ENCODE results near the gene MREG. TPM values are rescaled to one million over a fixed set of nuclear protein-coding genes. Genes with fewer than 3 reads are reported as not detected.
"Not testable (repeated sequence)": the region's sequence is repeated elsewhere in the genome, so short reads cannot be mapped to it uniquely, and the experiment has no call there.

The MREG gene
- polyA plus RNA-seq, 3 donors: 0.85 to 3.5 (median 2.3) TPM

DNA sequence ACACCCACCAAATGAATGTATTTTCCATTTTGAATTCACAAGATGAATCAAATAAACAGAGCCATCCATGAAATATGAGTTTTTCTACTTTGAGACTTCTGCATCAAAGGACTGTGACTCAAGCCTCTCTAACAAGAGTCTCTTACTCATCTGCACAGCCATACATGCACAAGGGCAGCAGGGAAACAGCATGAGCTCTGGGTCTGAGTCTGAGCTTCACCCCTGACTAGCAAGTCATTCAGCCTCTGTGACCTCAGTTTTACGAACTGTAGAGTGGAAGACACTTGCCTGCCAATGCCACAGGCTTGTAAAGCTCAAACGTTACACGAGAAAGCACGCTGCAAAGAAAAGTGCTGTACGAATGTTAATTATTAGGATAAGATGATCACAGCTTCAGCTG is 42.9 kb downstream of the MREG start:
- H3K27ac ChIP-seq (ENCODE audit: low read depth, low read length): no peak overlapping the region
- 84 to 97% (median 95%) methylated on average over 5 of the region's 5 CpGs for WGBS, 3 donors

DNA sequence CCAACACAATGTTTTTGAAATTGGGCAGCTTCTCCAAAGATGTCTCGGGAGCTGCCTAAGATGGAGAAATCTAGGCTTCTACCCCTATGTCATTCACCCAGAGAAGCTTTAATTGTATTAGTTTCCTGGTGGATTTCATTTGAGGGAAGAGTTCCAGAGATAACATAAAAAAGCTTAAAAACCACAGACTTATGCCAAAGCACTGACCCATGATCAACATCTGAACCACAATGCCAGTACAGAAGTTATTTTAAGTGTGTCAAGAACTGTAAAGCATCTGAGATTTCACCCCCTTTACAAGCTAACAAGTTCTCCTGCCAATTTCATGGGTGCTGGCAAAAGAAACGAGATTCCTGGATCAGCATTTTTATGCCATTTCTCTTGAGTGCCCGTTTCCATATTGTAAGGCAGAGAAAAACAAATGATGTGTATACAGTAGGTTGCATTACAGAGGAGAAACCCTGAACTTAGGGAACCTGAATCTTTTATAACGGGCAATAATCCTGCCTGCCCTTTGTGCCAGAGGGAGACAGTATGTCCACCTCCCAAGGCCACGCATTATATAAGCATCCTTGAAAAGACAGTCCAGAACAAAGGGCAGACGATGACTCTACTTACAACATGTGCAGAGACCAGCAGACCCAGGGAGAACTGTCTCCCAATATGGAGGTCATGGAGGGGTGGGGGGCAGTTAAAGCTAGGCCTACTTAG is 44.1 kb downstream of the MREG start:
- 92 to 98% (median 95%) methylated on average over 6 of the region's 6 CpGs for WGBS, 3 donors
- H3K27ac ChIP-seq (ENCODE audit: low read depth, low read length): no peak overlapping the region

DNA sequence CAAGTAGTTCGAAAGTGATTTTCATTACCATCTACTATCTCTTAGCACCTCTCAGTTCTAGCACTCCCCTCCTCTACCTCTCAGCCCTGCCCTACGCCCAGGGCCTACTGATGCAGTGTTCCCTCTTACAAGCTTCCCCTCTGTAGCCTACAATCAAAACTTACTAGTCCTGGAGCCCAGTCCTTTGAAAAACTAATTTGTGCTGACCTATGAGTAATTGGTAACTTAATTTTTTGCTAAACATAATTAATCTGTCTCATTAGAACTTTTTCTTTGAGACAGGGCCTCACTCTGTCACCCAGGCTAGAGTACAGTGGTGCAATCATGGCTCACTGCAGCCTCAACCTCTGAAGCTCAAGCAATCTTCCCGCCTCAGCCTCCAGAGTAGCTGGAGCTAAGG is 44.9 kb downstream of the MREG start:
- WGBS, 3 donors: 95 to 99% (median 97%) methylated on average over 3 of the region's 3 CpGs
- no peak overlapping the region for H3K27ac ChIP-seq (ENCODE audit: low read depth, low read length)

DNA sequence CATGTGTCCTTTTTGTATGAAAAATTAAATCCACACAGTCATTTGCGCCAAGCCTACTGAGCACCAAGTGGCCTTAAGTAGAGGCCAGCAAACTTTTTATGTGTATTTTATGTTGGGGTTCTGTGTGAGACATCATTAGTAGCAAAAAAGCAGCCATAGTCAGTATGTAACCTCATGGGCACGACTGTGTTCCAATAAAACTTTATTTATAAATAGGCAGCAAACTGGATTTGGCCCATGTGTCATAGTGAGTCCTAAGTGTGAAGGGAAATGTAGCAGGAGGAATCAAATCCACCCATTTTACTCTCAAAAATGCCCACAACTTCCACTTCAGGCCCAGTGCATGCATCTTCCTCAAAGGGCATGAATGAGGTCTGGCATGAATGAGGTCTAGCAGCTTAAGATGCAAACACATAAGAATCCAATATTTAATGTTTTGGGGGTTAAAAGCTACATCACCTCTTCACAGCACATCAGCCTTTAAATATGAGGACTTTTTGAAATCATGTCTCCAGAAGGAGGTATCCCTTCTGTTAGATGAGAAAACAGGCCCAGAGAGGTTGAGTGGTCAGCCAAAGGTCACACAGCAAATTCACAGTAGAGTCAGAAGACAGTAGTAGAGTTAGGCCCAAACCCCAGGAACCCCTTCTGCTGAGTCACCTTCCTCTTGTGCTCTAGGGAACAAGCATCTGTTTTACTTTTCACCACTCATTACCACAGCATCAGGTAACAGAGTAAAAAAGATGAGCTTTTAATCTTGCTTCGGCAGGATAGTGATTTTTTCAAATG is 45.6 kb downstream of the MREG start:
- WGBS, 3 donors: 73 to 92% (median 79%) methylated on average over 3 of the region's 3 CpGs
- H3K27ac ChIP-seq (ENCODE audit: low read depth, low read length): no peak overlapping the region

DNA sequence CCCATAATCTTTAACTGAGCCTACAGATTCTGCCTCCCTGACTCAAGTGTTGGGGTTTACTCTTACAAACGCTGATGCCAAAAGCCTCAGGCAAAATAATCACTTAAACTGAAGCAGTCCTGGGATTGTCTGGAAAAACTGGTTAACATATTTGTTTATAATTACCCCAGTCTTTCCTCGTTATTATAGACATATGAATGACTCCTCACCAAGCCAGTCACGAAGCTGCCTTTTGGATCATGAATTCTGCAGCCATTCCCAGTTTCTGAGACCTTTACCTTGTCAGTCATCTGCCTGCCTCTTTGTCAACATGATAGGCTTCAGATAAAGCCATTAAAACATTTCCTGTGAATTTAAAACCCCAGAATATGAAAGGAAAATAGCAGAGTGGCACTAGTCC is 46.4 kb downstream of the MREG start:
- 72 to 87% (median 84%) methylated on average over 3 of the region's 3 CpGs for WGBS, 3 donors
- no peak overlapping the region for H3K27ac ChIP-seq (ENCODE audit: low read depth, low read length)

DNA sequence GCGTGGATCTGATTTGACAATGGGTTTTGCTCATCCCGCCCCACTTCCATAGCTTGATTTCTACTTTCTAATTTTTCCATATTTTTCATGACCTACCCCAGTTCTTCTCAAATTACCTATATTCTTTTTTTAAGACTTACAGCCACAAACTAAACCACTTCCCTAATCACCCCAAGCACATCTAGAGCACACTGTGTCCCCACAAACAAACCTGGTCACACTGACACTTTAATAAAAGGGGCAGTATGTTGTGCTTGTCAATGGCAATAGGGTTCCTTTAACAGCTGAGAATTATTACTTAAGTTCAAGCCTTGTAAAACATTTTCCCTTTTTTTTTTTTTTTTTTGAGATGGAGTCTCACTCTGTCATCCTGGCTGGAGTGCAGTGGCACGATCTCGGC is 47.1 kb downstream of the MREG start:
- 72 to 82% (median 74%) methylated on average over 4 of the region's 4 CpGs for WGBS, 3 donors
- no peak overlapping the region for H3K27ac ChIP-seq (ENCODE audit: low read depth, low read length)

DNA sequence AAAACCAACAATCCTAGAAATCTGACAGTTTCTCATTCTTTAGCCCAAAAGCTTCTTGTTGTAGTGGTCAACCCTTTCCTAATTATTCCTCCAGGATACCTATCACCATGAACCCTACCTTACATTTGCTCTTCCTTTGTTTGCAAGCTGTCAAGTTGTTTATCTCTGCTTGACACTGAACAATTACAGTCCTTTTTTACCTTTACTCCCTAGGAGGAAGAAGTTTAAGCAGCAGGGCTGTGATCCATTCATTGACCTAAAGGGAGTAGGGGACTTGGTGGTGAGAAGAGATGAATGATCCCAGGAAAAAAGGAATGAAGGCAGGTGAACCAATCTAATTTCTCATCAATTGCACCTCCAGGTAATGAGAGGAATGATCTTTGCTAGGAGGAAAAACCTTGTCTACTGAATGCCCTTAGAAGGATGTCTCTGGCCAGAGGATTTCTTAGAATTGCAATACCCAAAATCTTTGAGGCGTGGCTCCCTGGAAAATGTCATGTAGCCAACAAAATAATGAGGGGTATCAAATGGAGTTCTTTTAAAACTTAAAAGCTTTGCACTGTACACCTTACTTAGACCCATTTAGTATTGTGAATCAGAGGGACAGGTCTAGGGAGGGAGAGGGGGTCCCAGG is 47.7 kb downstream of the MREG start:
- H3K27ac ChIP-seq (ENCODE audit: low read depth, low read length): no peak overlapping the region
- WGBS, 3 donors: 93 to 100% (median 97%) methylated on average over 1 of the region's 1 CpG

DNA sequence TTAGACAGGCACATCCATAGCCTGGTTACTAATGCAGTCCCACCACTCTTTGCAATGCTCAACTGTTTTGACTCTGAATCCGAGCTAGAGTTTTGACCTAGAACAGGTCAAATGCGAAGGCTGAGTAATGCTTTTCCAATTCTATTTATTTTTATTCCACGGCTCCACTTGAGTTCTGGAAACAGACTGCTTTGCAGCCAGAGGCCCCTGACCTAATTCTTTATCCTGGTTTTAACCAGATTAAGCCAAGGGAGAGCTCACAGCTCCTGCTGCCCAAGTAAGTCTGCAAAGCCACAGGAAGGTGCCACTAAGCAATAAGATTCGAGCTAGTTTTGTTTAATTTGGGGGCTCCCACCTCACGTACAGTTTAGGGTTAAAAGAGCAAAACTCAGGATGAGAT is 51.4 kb downstream of the MREG start:
- WGBS, 3 donors: 67 to 87% (median 82%) methylated on average over 5 of the region's 5 CpGs
- no peak overlapping the region for H3K27ac ChIP-seq (ENCODE audit: low read depth, low read length)

DNA sequence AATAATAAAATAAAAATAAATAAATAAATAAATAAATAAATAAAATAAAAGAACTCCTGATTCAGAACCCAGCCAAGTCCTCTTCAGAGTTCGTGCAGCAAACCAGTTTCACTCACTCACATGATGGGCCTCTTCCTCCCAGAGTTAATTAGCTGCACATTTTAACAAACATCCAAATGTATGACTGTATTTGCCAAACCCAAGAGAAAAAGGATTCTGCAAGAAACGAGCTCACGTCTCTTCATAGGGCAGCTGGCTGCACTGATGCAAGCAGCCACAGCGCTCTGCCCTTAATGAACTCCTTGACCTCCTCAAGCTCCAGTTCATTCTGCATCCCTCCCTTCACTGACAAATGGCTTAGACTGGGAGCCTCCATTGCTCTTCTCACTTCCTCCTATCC is 55.1 kb downstream of the MREG start:
- H3K27ac ChIP-seq (ENCODE audit: low read depth, low read length): no peak overlapping the region
- WGBS, 3 donors: 85 to 87% (median 86%) methylated on average over 4 of the region's 4 CpGs

DNA sequence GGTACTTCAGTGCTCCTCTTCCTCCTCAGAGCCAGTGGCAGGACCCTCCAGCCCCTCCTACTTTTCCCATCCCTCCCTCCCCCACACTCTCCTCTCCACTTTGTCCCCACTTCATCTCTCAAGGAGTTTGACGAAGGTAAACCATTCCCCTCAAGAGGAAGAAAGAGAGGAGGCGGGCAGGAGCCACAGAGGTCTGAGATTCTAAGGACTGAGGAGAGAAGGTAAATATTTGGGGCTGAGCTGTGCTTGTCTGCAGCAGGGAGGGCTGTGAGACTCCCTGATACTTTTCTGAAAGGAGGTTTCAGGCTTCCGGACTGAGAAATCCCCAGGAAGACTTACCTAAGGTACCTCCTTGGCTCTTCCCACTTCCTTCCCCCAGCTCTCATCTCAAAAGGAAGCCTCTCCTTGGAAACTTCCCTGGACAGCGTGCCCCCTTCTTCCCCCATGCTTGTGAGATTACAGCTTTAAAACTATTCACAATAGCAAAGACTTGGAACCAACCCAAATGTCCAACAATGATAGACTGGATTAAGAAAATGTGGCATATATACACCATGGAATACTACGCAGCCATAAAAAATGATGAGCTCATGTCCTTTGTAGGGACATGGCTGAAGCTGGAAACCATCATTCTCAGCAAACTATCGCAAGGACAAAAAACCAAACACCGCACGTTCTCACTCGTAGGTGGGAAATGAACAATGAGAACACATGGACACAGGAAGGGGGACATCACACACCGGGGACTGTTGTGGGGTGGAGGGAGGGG is 55.8 kb downstream of the MREG start:
- not testable (repeated sequence) for H3K27ac ChIP-seq (ENCODE audit: low read depth, low read length)
- WGBS, 3 donors: 89 to 92% (median 92%) methylated on average over 10 of the region's 10 CpGs

DNA sequence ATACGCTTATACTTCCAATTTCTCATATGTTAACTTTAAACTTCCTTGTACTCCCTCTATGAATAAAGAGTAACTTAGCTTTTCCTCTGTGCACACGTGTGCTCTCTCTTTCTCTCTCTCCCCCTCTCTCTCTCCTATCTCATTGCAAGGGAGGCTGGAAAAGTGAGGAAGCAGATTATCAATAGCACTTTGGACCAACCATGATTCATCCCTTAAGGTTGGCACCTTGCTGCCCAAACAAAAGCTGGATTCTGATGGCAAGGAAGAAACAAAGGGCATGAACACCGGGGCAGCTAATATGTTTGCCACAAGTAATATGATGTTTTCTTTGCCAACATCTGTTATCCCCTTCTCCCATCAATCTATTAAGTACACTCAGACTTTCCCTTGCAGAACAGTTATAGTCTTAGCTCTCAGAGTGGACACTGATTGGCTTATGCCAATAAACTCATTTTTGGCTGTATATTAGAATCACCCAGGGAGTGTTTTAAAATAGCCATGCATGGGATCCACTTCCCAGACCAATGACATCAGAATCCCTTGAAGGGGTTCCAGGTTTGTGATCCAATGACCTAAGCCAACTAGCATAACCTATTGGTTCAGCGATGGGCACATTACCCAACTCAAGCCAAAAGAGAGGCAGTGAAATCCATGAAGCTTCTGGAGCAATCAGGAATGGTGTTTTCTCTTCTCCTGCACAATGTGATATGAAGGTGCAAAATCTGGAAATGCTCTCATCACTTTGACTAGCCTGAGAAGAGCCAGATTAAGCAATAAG is 60.3 kb downstream of the MREG start:
- 79 to 87% (median 82%) methylated on average over 4 of the region's 4 CpGs for WGBS, 3 donors

DNA sequence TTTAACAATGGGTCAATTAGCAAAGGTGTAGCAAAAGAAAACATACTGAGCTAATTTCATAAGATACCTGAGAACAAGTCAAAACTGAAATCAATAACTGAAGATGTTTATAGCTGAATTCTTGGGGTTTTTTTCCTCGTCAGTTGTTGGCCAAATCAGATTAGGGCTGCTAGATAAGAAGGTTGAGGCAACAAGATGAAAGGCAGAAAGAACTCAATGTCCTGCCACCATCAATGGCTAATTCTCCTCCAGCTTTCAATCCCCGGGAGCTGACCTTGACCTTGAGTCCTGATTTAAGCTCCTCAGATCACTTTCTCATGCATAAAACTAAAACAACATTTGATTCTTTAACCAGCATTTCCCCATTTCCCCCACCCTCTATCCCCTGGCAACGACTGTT is 61.8 kb downstream of the MREG start:
- WGBS, 3 donors: 54 to 84% (median 72%) methylated on average over 3 of the region's 3 CpGs
- H3K27ac ChIP-seq (ENCODE audit: low read depth, low read length): no peak overlapping the region

More for the DNA sequence above, 60.3 kb downstream of the MREG start:
- H3K27ac ChIP-seq (ENCODE audit: low read depth, low read length): no peak overlapping the region

DNA sequence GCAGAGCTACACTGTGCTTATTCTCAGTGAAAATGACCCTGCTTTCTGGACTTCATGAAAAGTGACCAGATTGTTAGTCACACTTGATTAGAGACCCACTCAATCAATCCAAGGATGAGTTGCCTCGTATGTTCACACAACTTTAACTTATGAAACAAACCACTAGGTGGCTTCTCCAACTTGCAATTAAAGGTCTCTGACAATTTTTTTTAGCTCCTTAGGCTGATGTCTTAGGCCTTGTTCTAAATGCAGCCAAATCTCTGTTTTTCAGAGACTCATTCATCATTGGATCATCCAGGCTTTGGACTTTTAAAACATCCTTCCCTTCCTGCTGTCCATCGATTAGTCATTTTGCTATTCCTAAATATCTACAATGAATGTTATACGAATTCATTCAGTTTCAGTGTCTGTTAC is 63.4 kb downstream of the MREG start:
- WGBS, 3 donors: 63 to 65% (median 64%) methylated on average over 3 of the region's 3 CpGs
- no peak overlapping the region for H3K27ac ChIP-seq (ENCODE audit: low read depth, low read length)

DNA sequence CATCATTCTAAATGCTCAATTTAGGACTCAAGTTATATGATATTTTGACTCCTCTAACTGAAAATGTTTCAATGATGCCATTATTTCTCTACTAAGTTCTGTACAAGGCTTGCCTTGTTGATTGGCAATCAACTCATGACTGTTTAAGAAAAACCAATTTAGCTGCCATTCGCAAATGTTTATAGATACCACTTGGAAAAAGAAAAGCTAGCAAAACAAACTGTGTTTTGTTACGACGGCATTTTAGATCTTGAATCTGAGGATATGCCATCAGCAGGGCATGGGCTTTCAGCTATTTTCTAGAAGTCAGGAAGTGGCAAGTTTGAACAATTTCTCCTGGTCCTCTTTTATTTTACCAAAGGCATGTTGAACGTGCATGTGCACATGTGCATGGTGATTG is 65.3 kb downstream of the MREG start:
- WGBS, 3 donors: 83 to 89% (median 84%) methylated on average over 4 of the region's 4 CpGs
- H3K27ac ChIP-seq (ENCODE audit: low read depth, low read length): no peak overlapping the region

DNA sequence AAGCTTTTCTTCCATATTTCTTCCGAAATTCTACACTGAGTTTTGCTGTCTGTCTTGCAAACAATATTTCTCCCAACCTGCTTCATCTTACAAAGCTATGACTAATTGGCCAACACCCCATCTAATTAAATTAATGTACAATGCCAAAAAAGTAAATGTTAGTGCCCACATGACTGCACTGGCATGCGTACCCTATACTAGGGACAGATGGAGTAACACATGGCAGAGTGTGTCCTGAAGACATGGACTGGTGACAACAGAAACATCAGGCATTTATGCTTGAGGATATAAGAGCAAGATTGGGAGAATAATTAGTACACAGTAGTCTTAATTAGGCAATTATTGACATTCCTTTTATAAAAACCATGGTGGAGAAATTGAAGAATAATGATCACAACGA is 66.8 kb downstream of the MREG start:
- 33 to 84% (median 33%) methylated on average over 3 of the region's 3 CpGs for WGBS, 3 donors
- H3K27ac ChIP-seq (ENCODE audit: low read depth, low read length): no peak overlapping the region

DNA sequence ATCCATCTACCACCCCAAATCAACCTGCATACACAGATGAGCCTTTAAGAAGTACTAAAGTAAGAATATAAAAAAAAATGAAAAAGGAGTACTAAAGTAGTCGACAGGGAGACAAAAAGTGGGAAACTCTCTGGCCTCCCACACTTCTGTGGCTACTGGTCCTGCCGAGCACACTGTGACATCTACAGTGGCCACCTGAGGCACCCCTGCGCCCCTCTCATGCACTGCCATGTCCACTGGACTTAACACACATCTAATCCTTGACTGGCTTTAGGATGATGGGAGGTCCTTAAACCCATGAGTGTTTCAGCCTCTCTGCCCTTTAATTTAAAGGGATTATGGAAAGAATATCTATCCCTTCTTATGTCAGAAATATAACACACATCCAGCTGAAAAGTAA is 71.2 kb downstream of the MREG start:
- 93 to 97% (median 96%) methylated on average over 3 of the region's 3 CpGs for WGBS, 3 donors
- no peak overlapping the region for H3K27ac ChIP-seq (ENCODE audit: low read depth, low read length)

DNA sequence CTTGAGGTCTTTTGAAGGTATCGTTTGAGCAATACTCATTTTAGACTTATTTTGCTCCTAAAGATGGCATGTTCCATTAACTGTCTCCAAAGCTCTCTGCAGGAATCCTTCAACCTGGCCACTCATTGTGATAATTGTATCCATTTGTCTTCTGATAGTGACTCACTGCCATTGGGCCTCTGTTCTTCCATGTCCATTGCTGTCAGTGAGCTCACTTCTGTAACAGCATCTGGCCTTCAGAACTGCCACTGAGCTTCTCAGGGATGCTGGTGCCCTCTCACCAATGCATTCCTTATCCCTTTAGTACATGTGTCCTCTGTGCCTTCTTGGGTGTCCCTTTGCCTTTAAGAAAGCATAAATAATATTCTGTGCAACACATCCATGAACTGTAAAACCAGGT is 71.6 kb downstream of the MREG start:
- 98 to 100% (median 100%) methylated on average over 1 of the region's 1 CpG for WGBS, 3 donors

DNA sequence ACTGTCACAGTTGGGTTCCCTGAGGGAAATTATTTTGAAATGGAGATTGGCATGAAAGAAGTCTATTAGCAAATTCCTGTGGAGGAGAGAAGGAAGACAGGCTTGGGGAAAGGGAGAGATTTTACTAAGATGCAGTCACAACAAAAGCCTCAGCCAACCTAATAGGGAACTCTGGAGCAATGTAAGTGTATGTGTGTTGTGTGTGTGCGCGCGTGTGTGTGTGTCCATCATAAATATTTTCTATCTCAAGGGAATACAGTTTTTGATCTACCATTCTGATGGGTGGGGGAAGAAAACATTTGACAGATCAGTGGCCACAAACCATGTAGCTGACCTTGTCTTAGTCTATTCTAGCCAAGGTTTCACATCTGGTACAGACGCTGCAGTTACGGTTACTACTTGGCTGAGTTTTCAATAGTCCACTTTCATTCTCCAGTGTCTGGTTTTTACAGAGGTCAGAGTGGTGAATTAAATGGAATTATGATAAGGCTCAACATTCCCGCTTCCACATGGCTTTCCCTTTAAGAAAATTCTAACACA is 72.6 kb downstream of the MREG start:
- H3K27ac ChIP-seq (ENCODE audit: low read depth, low read length): no peak overlapping the region
- WGBS, 3 donors: 82 to 93% (median 89%) methylated on average over 6 of the region's 6 CpGs

More for the DNA sequence above, 71.6 kb downstream of the MREG start:
- H3K27ac ChIP-seq (ENCODE audit: low read depth, low read length): no peak overlapping the region
